Astrocyte of the spinal cord (primary cell): ENCODE results near the gene RPS27A.
"Not testable (repeated sequence)": the region's sequence is repeated elsewhere in the genome, so short reads cannot be mapped to it uniquely, and the experiment has no call there.

Experiments
- DNase-seq: peaks from one replicate; pipeline ENCODE4 v3.0.0; 2011; ENCODE audit warnings: low read depth, low spot score
- H3K4me3 ChIP-seq: 2 replicates; pipeline ENCODE4 v1.5.1; 2011; ENCODE audit warnings: low read depth, mild to moderate bottlenecking, low read length, moderate library complexity
- CTCF ChIP-seq: IDR thresholded peaks from 2 replicates; pipeline ENCODE4 v1.5.1; 2012; ENCODE audit warnings: low read depth, mild to moderate bottlenecking, low read length, inconsistent platforms
- in situ Hi-C: cut with HindIII; loops from 2 replicates; pipeline ENCODE4 v1.10.0; 2017; ENCODE audit warnings: low sequenced_read_pairs

The RPS27A gene

GRCh38 chr2:55232084-55232862 lies at the start of gene RPS27A, which contains the start of gene CLHC1:
TSS of gene RPS27A (plus strand) at chr2:55232688. CDS start at chr2:55232825, 137 bp downstream.
TSS of gene CLHC1 (minus strand) at chr2:55232293. CDS start at chr2:55222411, 9,882 bp downstream.
- H3K4me3 ChIP-seq: peak within 1 kb of the TSS; percentile 95
- in situ Hi-C loops: no loop called here
- no peak for TF ChIP-seq CTCF
- peak; percentile 96 for DNase-seq

- DNase-seq, in situ Hi-C loops: not testable (repeated sequence)
Measured at GRCh38 chr2:55186837-55187236, 45.7 kb upstream of the RPS27A start.

GRCh38 chr2:55191888-55192287 lies 40.6 kb upstream of the RPS27A start:
- DNase-seq, in situ Hi-C loops, H3K4me3 ChIP-seq: not testable (repeated sequence)

More at GRCh38 chr2:55186837-55187236, 45.7 kb upstream of the RPS27A start:
- not testable (repeated sequence) for H3K4me3 ChIP-seq

GRCh38 chr2:55196526-55196925 lies 36.0 kb upstream of the RPS27A start:
- in situ Hi-C loops: no loop called here
- H3K4me3 ChIP-seq: no peak overlapping the region
- TF ChIP-seq CTCF: no peak
- DNase-seq: no peak

GRCh38 chr2:55200416-55200815 lies 32.1 kb upstream of the RPS27A start:
- no peak for DNase-seq
- TF ChIP-seq CTCF: no peak
- in situ Hi-C loops: no loop called here
- no peak overlapping the region for H3K4me3 ChIP-seq

- no peak for TF ChIP-seq CTCF
- in situ Hi-C loops: no loop called here
Measured at GRCh38 chr2:55204536-55204935, 28.0 kb upstream of the RPS27A start.

GRCh38 chr2:55204950-55205349 lies 27.5 kb upstream of the RPS27A start:
- TF ChIP-seq CTCF: no peak
- no peak for DNase-seq
- no peak overlapping the region for H3K4me3 ChIP-seq
- in situ Hi-C loops: no loop called here

More at GRCh38 chr2:55204536-55204935, 28.0 kb upstream of the RPS27A start:
- DNase-seq: no peak
- no peak overlapping the region for H3K4me3 ChIP-seq
